ENCODE measurements around the gene PITPNM1. TPM values are rescaled to one million over a fixed set of nuclear protein-coding genes. Genes with fewer than 3 reads are reported as not detected.
"Not testable (repeated sequence)": the region's sequence is repeated elsewhere in the genome, so short reads cannot be mapped to it uniquely, and the experiment has no call there.

Gene PITPNM1
- total RNA-seq, 1 donor from 2014 or later: 36.6 TPM

DNA sequence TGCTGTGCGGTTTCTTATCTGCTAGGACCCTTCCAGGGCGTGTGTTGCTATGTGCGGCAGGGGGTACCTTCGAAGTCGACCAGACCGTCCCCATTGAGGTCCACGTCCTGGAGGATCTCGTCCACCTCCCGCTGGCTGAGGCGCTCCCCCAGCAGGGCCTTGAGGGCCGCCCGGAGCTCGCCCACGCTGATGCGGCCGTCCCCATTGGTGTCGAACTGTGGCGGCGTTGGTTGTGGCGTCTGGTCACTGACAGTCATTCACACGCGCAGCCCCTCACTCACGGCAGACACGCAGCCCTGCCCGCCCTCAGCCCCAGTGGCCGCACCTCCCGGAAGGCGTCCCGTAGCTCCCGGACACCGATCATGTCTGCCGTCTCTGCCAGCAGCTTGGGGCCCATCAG, 14.6 kb upstream of the PITPNM1 start:
- no peak overlapping the region for H3K4me3 ChIP-seq
- TF ChIP-seq, protein P1, sequence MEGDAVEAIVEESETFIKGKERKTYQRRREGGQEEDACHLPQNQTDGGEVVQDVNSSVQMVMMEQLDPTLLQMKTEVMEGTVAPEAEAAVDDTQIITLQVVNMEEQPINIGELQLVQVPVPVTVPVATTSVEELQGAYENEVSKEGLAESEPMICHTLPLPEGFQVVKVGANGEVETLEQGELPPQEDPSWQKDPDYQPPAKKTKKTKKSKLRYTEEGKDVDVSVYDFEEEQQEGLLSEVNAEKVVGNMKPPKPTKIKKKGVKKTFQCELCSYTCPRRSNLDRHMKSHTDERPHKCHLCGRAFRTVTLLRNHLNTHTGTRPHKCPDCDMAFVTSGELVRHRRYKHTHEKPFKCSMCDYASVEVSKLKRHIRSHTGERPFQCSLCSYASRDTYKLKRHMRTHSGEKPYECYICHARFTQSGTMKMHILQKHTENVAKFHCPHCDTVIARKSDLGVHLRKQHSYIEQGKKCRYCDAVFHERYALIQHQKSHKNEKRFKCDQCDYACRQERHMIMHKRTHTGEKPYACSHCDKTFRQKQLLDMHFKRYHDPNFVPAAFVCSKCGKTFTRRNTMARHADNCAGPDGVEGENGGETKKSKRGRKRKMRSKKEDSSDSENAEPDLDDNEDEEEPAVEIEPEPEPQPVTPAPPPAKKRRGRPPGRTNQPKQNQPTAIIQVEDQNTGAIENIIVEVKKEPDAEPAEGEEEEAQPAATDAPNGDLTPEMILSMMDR (IDR thresholded peaks at IDR 0.05; ENCODE audit: borderline replicate concordance): no peak
- H3K27me3 ChIP-seq (ENCODE audit: low read depth): peaks cover 17% of the 10 kb centered on the region
- H3K36me3 ChIP-seq: no peaks in the 10 kb centered on the region
- no peaks in the 10 kb centered on the region for H3K4me1 ChIP-seq
- DNase-seq: no peak
- no peaks in the 10 kb centered on the region for H3K9me3 ChIP-seq (replicated peaks)
- H3K27ac ChIP-seq (replicated peaks): no peak overlapping the region
- intact Hi-C loops (cut with micrococcal nuclease): no loop called here

DNA sequence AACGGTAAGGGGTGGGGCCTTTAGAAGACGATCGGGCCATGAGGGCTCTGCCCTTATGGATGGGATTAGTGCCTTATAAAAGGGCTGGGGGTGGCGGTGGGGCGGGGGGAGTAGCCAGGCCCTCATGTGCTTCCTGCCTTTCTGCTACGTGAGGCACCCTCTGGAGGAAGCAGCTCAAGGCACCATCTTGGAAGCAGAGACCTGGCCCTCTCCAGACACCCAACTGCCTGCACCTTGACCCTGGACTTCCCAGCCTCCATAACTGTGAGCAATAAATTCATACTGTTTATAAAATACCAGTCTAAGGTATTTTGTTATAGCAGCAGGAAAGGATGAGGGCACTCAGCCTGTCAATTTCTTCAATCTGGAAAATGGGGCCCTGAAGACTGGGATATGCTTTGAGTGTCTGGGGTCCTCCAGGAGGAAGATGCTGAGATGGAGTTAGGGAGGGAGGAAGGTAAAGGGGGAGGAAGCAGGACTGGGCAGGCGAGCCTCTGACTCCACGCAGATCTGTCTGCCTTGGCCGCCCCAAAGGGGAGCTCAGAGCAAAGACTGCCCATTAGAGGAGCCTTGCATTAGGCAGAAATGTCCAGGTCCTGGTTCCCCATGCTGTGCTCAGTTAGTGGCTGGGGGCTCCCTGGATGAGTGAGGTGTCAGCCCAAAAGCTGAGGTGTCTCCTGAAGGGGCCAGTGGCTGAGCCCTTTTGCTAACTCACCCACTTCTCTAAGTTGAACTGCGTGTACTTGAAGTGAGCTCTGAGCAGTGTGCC, 12.8 kb upstream of the PITPNM1 start:
- intact Hi-C loops (cut with micrococcal nuclease): no loop called here
- no peak for DNase-seq
- Histone ChIP-seq H3K4me1 (no peaks in the 10 kb centered on the region), H3K9me3 (replicated peaks) (no peaks in the 10 kb centered on the region), H3K27me3 (ENCODE audit: low read depth) (peaks cover 21% of the 10 kb centered on the region), H3K36me3 (no peaks in the 10 kb centered on the region), H3K27ac (replicated peaks) (no peak overlapping the region), H3K4me3 (no peak overlapping the region)
- TF ChIP-seq, protein P1 (IDR thresholded peaks at IDR 0.05; ENCODE audit: borderline replicate concordance): no peak

GRCh38 chr11:67516806-67517205, 11.6 kb upstream of the PITPNM1 start:
- Histone ChIP-seq H3K9me3 (replicated peaks) (no peaks in the 10 kb centered on the region), H3K36me3 (no peaks in the 10 kb centered on the region), H3K4me1 (no peaks in the 10 kb centered on the region), H3K27ac (replicated peaks) (no peak overlapping the region), H3K27me3 (ENCODE audit: low read depth) (peaks cover 32% of the 10 kb centered on the region), H3K4me3 (no peak overlapping the region)
- TF ChIP-seq, protein P1 (IDR thresholded peaks at IDR 0.05; ENCODE audit: borderline replicate concordance): no peak
- intact Hi-C loops (cut with micrococcal nuclease): no loop called here
- no peak for DNase-seq

GRCh38 chr11:67514116-67514515, 9.0 kb upstream of the PITPNM1 start:
- Histone ChIP-seq H3K4me1 (peaks cover under 1% of the 10 kb centered on the region), H3K27me3 (ENCODE audit: low read depth) (peaks cover 32% of the 10 kb centered on the region), H3K27ac (replicated peaks) (no peak overlapping the region), H3K9me3 (replicated peaks) (no peaks in the 10 kb centered on the region), H3K36me3 (no peaks in the 10 kb centered on the region), H3K4me3 (no peak overlapping the region)
- TF ChIP-seq, protein P1 (IDR thresholded peaks at IDR 0.05; ENCODE audit: borderline replicate concordance): no peak
- no peak for DNase-seq
- intact Hi-C loops (cut with micrococcal nuclease): no loop called here

DNA sequence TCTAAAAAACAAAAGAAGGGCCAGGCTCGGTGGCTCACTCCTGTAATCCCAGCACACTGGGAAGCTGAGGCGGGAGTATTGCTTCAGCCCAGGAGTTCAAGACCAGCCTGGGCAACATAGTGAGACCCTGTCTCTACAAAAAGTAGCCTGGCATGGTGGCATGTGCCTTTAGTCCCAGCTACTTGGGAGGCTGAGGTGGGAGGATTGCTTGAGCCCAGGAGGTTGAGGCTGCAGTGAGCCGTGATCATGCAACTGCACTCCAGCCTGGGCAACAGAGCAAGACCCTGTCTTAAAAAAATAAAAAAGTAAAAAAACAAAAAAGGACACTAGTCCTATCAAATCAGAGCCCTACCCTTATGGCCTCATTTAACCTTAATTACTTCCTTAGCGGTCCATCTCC, 6.4 kb upstream of the PITPNM1 start:
- intact Hi-C loops (cut with micrococcal nuclease); H3K4me3 ChIP-seq; H3K9me3 ChIP-seq (replicated peaks); H3K36me3 ChIP-seq; DNase-seq; H3K27ac ChIP-seq (replicated peaks): not testable (repeated sequence)
- peaks cover 22% of the 10 kb centered on the region for H3K4me1 ChIP-seq
- H3K27me3 ChIP-seq (ENCODE audit: low read depth): peaks cover 32% of the 10 kb centered on the region

- TF ChIP-seq, protein P1 (IDR thresholded peaks at IDR 0.05; ENCODE audit: borderline replicate concordance): no peak
- no peak for DNase-seq
- Histone ChIP-seq H3K9me3 (replicated peaks) (no peaks in the 10 kb centered on the region), H3K36me3 (peaks cover 8% of the 10 kb centered on the region), H3K4me3 (no peak overlapping the region), H3K4me1 (peaks cover 38% of the 10 kb centered on the region), H3K27me3 (ENCODE audit: low read depth) (peaks cover 30% of the 10 kb centered on the region), H3K27ac (replicated peaks) (no peak overlapping the region)
- intact Hi-C loops (cut with micrococcal nuclease): no loop called here
These were observed 4.8 kb upstream of the PITPNM1 start for GRCh38 chr11:67510023-67510345.

All from left ventricle myocardium inferior (tissue), 1 donor.